Measurements from ENCODE around the gene PIEZO1. TPM values are rescaled to one million over a fixed set of nuclear protein-coding genes. Genes with fewer than 3 reads are reported as not detected.

PIEZO1 gene
- total RNA-seq, 6 experiments from 2014 or later = 238 to 293 (median 264) TPM

- DNase-seq = no peak
- Mint-ChIP-seq H3K9me3 (no peaks in the 10 kb centered on the region), H3K27me3 (ENCODE audit: insufficient read depth) (peaks cover 1% of the 10 kb centered on the region), H3K27ac (no peak overlapping the region), H3K4me1 (ENCODE audit: low read depth) (no peaks in the 10 kb centered on the region), H3K36me3 (ENCODE audit: low read depth) (no peaks in the 10 kb centered on the region), H3K4me3 (no peak overlapping the region)
- no peak for TF ChIP-seq CTCF (IDR thresholded peaks at IDR 0.05)
Observed at GRCh38 chr16:88799569-88800276, 14.7 kb upstream of the PIEZO1 start.

GRCh38 chr16:88798772-88799455 is 13.9 kb upstream of the PIEZO1 start:
- Mint-ChIP-seq H3K9me3 (no peaks in the 10 kb centered on the region), H3K36me3 (ENCODE audit: low read depth) (no peaks in the 10 kb centered on the region), H3K27ac (no peak overlapping the region), H3K4me1 (ENCODE audit: low read depth) (no peaks in the 10 kb centered on the region), H3K27me3 (ENCODE audit: insufficient read depth) (peaks cover 1% of the 10 kb centered on the region), H3K4me3 (no peak overlapping the region)
- TF ChIP-seq CTCF (IDR thresholded peaks at IDR 0.05) = no peak
- DNase-seq = no peak

DNA sequence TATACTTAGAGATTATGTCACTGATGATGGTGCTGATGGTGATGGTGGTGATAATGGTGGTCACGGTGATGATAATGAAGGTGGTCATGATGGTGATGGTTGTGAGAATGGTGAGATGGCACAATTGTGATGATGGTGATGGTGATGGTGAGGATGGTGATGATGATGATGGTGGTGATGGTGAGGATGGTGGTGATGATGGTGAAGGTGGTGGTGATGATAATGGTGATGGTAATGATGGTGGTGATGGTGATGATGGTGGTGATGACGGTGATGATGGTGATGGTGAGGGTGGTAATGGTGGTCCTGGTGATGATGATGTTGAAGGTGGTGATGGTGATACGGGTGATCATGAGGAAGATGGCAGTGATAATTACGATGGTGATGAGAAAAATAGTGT is 13.1 kb upstream of the PIEZO1 start:
- H3K36me3 Mint-ChIP-seq (ENCODE audit: low read depth) = no peaks in the 10 kb centered on the region
- H3K4me3 Mint-ChIP-seq = no peak overlapping the region
- no peaks in the 10 kb centered on the region for H3K4me1 Mint-ChIP-seq (ENCODE audit: low read depth)
- no peak overlapping the region for H3K27ac Mint-ChIP-seq
- H3K9me3 Mint-ChIP-seq = no peaks in the 10 kb centered on the region
- no peak for TF ChIP-seq CTCF (IDR thresholded peaks at IDR 0.05)
- no peak for DNase-seq
- H3K27me3 Mint-ChIP-seq (ENCODE audit: insufficient read depth) = peaks cover 1% of the 10 kb centered on the region

DNA sequence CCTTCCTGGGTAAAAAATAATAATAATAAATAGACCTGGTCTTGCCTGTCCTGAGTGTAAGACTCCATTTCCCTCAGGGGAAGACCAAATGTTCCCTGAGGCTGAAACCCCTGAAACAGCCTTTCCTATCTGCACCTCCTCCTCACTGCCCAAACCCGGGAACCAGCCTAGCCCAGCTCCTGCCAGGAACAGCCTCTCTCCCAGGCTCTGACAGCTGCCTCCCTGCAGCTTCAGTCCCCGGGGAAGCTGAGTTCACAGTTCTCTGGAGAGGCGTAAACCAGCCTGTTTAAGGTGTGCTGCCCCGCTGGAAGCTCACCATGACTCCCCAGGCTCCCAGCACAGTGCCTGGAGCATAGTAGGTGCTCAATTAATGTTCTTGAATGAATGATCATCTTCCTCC is 11.3 kb upstream of the PIEZO1 start:
- no peak overlapping the region for H3K27ac Mint-ChIP-seq
- no peak overlapping the region for H3K4me3 Mint-ChIP-seq
- peaks cover 3% of the 10 kb centered on the region for H3K27me3 Mint-ChIP-seq (ENCODE audit: insufficient read depth)
- peaks cover 8% of the 10 kb centered on the region for H3K4me1 Mint-ChIP-seq (ENCODE audit: low read depth)
- no peaks in the 10 kb centered on the region for H3K36me3 Mint-ChIP-seq (ENCODE audit: low read depth)
- no peak for TF ChIP-seq CTCF (IDR thresholded peaks at IDR 0.05)
- no peak for DNase-seq
- H3K9me3 Mint-ChIP-seq = no peaks in the 10 kb centered on the region

GRCh38 chr16:88793251-88793954 is 8.4 kb upstream of the PIEZO1 start:
- peaks cover 3% of the 10 kb centered on the region for H3K27me3 Mint-ChIP-seq (ENCODE audit: insufficient read depth)
- no peak overlapping the region for H3K27ac Mint-ChIP-seq
- no peak for TF ChIP-seq CTCF (IDR thresholded peaks at IDR 0.05)
- no peak for DNase-seq
- no peaks in the 10 kb centered on the region for H3K9me3 Mint-ChIP-seq
- peaks cover 8% of the 10 kb centered on the region for H3K4me1 Mint-ChIP-seq (ENCODE audit: low read depth)
- no peak overlapping the region for H3K4me3 Mint-ChIP-seq
- no peaks in the 10 kb centered on the region for H3K36me3 Mint-ChIP-seq (ENCODE audit: low read depth)
